ENCODE measurements around the gene TMEM165.

Gene TMEM165

DNA sequence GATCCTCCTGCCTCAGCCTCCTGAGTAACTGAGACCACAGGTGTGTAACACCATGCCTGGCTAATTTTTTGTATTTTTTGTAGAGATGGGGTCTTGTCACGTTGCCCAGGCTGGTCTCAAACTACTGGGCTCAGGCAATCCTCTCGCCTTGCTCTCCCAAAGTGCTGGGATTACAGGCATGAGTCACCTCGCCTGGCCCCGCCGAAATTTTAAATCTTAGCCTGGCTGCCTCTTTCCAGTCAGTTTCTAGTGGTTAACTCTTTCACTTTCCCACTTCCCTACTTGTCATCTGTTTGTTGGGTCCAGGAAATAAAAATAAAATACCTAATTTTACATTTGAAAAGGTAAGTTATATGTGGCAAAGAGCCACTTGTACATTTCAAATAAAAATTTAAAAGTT lies 62.4 kb downstream of the TMEM165 start:
- no peak for DNase-seq (ENCODE audit: low read depth in 2 of 2)

DNA sequence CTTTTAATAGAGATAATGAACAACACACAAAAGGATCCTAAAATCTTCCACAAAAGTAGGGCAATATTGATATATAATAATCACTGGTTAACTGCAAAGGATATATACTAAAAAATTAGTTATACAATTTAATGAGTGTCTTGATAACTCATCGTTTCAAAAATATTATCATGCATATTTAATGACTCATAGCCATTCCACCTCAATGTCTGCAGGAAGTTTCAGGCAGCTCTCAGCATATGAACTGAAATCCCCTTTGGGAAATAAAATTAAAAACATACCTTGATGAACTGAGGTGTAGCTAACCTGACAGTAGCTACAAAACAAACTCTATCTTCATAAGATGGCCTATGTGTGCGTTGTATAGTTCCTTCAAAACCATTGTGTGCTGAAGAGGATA lies 62.9 kb downstream of the TMEM165 start:
- no peak for DNase-seq (ENCODE audit: low read depth in 2 of 2)

DNA sequence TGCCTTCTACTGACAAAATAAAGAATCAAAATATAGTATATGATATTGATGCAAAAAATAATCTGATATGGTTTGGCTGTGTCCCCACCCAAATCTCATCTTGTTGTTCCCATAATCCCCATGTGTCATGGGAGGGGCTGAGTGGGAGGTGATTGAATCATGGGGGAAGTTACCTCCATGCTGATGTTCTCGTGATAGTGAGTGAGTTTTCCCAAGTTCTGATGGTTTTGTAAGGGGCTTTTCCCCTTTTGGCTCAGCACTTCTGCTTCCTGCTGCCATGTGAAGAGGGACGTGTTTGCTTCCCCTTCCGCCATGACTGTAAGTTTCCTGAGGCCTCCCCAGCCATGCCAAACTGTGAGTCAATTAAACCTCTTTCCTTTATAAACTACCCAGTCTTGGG lies 70.2 kb downstream of the TMEM165 start:
- DNase-seq (ENCODE audit: low read depth in 2 of 2), result no peak

DNA sequence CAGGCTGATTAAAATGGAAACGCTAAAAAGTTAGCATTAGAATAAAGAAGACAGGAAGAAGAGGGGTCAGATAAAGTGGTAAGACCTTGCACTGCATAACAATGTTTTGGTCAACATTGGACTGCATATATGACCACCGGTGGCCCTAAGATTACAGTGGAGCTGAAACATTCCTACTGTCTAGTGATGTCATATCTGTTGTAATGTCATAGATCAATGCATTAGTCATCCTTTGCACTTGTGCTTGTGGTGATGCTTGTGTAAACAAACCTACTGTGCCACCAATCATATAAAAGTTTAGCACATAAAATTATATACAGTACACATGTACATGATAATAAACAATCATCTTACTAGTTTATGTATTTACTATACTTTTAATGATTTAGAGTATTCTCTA lies 73.0 kb downstream of the TMEM165 start:
- no peak for DNase-seq (ENCODE audit: low read depth in 2 of 2)

DNA sequence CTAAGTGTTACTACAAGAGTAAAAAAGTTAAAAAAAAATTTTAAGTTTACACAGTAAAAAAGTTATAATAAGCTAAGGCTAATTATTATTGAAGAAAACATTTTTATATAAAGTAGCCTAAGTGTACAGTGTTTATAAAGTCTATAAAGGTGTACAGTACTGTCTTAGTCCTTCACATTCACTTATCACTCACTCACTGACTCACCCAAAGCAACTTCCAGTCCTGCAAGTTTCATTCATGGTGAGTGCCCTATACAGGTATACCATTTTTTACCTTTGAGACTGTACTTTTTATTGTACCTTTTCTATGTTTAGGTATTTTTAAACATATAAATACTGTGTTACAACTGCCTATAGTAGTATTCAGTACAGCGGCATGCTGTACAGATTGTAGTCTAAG lies 74.2 kb downstream of the TMEM165 start:
- no peak for DNase-seq (ENCODE audit: low read depth in 2 of 2)
